Breast epithelium (tissue), 3 donors: ENCODE data around the gene BCL2.

Source experiments
- CTCF ChIP-seq, 3 donors: fragments of 450-650 bp; IDR thresholded peaks; one replicate each; pipeline ENCODE4 v1.5.1; 2016 to 2017; ENCODE audit warnings: antibody characterized with exemption in 3 of 3, mild to moderate bottlenecking in 3 of 3, moderate library complexity in 3 of 3
- POLR2A ChIP-seq: fragments of 450-650 bp; IDR thresholded peaks from one replicate; pipeline ENCODE4 v1.6.1; 2016; ENCODE audit warnings: antibody characterized with exemption, mild to moderate bottlenecking, moderate library complexity
- POLR2AphosphoS5 ChIP-seq, 3 donors: sonication (generic); formaldehyde crosslinking; IDR thresholded peaks; one replicate each; pipeline ENCODE4 v1.6.1; 2017; ENCODE audit warnings: antibody characterized with exemption in 3 of 3

- TF ChIP-seq CTCF (IDR thresholded peaks at IDR 0.05) (no peak), POLR2A (no peak), POLR2AphosphoS5 (IDR thresholded peaks at IDR 0.05) (no peak)
These were observed 157.1 kb downstream of the BCL2 start for GRCh38 chr18:63162271-63163014.
